DOHH2 (cell line): Measurements from ENCODE around the gene RABGAP1L.
"Not testable (repeated sequence)": the region's sequence is repeated elsewhere in the genome, so short reads cannot be mapped to it uniquely, and the experiment has no call there.

Source experiments
- H3F3A ChIP-seq: fragments of 200-600 bp; sonication (generic), shearing (Covaris generic); 2 replicates; pipeline ENCODE4 v1.6.0; 2016; ENCODE audit warnings: antibody characterized with exemption, mild to moderate bottlenecking; ENCODE audit not compliant: control insufficient read depth, insufficient read depth
- H3K27ac ChIP-seq: fragments of 200-600 bp; sonication (generic); 2 replicates; pipeline ENCODE4 v1.5.1; 2014; ENCODE audit warnings: low read depth, mild to moderate bottlenecking, low read length, moderate library complexity
- H3K27me3 ChIP-seq: fragments of 200-600 bp; sonication (generic); 2 replicates; pipeline ENCODE4 v1.6.1; 2014; ENCODE audit warnings: mild to moderate bottlenecking, low read length, mixed read lengths; ENCODE audit not compliant: control insufficient read depth
- H3K36me3 ChIP-seq: fragments of 200-600 bp; sonication (generic); 2 replicates; pipeline ENCODE4 v1.6.1; 2014; ENCODE audit warnings: mild to moderate bottlenecking, low read length, moderate library complexity, mixed read lengths; ENCODE audit not compliant: control insufficient read depth
- H3K4me1 ChIP-seq: fragments of 200-600 bp; sonication (generic); 2 replicates; pipeline ENCODE4 v1.6.1; 2014; ENCODE audit warnings: mild to moderate bottlenecking, low read length, mixed read lengths; ENCODE audit not compliant: control insufficient read depth
- H3K4me2 ChIP-seq: fragments of 200-600 bp; sonication (generic); 2 replicates; pipeline ENCODE4 v1.6.0; 2014; ENCODE audit warnings: mild to moderate bottlenecking, low read length, moderate library complexity
- H3K4me3 ChIP-seq: fragments of 200-600 bp; sonication (generic); 2 replicates; pipeline ENCODE4 v1.5.1; 2014; ENCODE audit warnings: mild to moderate bottlenecking, low read length, mixed read lengths
- H3K79me2 ChIP-seq: fragments of 200-600 bp; sonication (generic); 2 replicates; pipeline ENCODE4 v1.6.1; 2014; ENCODE audit warnings: mild to moderate bottlenecking, low read length, mixed read lengths; ENCODE audit not compliant: control insufficient read depth
- H3K9me2 ChIP-seq: fragments of 200-600 bp; sonication (generic); replicated peaks from 2 replicates; pipeline ENCODE4 v1.6.1; 2014; ENCODE audit warnings: mild to moderate bottlenecking, low read length, mixed read lengths; ENCODE audit not compliant: control insufficient read depth
- H3K9me3 ChIP-seq: fragments of 200-600 bp; sonication (generic); 2 replicates; pipeline ENCODE4 v1.6.1; 2014; ENCODE audit warnings: antibody characterized with exemption, low read length, mixed read lengths; ENCODE audit not compliant: control insufficient read depth, insufficient read depth
- H4K20me1 ChIP-seq: fragments of 200-600 bp; sonication (generic); 2 replicates; pipeline ENCODE4 v1.6.0; 2014; ENCODE audit warnings: low read depth, mild to moderate bottlenecking, antibody characterized with exemption, low read length, moderate library complexity; ENCODE audit not compliant: control insufficient read depth, insufficient read depth
- EZH2phosphoT487 ChIP-seq: fragments of 200-600 bp; sonication (generic); IDR thresholded peaks from 2 replicates; pipeline ENCODE4 v1.6.1; 2017; ENCODE audit warnings: borderline replicate concordance, mild to moderate bottlenecking, antibody characterized with exemption, low read length, moderate library complexity, mixed read lengths
- TF ChIP-seq, protein P1 (sequence below): fragments of 200-600 bp; sonication (generic); IDR thresholded peaks from one replicate; pipeline ENCODE4 v1.5.1; 2014; ENCODE audit warnings: antibody characterized with exemption, mild to moderate bottlenecking, low read depth, low read length; ENCODE audit not compliant: poor library complexity, severe bottlenecking

Gene RABGAP1L

DNA sequence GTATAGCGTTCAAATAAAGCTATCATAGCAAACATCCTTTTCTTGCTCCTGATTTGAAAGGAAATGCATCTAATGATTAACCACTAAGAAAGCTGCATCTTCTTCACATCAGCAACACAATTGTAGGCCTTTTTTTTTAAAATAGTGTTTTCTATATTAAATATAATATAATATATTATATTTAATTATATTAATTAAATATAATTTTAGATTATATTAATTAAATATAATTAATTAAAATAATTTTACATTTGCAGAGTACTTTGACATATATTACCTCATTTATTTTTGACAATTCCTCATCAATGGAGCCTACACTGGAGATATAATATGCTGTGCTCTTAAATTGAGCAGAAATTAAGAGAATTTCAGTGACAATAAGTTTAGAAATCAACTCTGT lies 481.5 kb downstream of the RABGAP1L start:
- 0 out of 2 replicates have a peak, but pooled peaks cover 2% of the 10 kb centered on the region for H3K79me2 ChIP-seq

DNA sequence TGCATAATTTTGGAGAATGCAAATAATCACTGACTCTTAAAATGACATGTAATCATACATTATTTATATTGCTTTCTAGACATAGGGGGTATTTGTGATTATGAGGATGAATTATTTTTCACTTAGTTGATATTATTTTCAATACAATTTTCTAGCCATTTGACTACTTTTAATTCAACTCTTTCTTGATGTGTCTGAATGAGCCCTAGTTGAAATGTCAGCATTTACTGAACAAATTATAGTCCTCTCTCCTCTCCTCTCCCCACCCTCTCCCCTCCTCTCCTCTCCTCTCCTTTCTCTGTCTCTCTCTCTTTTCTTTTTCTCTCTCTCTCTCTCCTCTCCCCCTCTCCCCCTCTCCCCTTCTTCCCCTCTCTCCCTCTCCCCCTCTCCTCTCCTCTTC lies 483.1 kb downstream of the RABGAP1L start:
- peaks cover 10% of the 10 kb centered on the region for H3K79me2 ChIP-seq
- peaks cover 11% of the 10 kb centered on the region for H3K4me1 ChIP-seq
- H3K36me3 ChIP-seq, result peaks cover 17% of the 10 kb centered on the region
- TF ChIP-seq EZH2phosphoT487, result no peak
- TF ChIP-seq, protein P1, sequence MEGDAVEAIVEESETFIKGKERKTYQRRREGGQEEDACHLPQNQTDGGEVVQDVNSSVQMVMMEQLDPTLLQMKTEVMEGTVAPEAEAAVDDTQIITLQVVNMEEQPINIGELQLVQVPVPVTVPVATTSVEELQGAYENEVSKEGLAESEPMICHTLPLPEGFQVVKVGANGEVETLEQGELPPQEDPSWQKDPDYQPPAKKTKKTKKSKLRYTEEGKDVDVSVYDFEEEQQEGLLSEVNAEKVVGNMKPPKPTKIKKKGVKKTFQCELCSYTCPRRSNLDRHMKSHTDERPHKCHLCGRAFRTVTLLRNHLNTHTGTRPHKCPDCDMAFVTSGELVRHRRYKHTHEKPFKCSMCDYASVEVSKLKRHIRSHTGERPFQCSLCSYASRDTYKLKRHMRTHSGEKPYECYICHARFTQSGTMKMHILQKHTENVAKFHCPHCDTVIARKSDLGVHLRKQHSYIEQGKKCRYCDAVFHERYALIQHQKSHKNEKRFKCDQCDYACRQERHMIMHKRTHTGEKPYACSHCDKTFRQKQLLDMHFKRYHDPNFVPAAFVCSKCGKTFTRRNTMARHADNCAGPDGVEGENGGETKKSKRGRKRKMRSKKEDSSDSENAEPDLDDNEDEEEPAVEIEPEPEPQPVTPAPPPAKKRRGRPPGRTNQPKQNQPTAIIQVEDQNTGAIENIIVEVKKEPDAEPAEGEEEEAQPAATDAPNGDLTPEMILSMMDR, result no peak
- no peak overlapping the region for H3K4me2 ChIP-seq
- no peaks in the 10 kb centered on the region for H4K20me1 ChIP-seq
- no peaks in the 10 kb centered on the region for H3K27me3 ChIP-seq
- H3K4me3 ChIP-seq, result no peak overlapping the region
- H3K9me3 ChIP-seq, result no peaks in the 10 kb centered on the region
- H3K9me2 ChIP-seq, result no peaks in the 10 kb centered on the region
- peaks cover 6% of the 10 kb centered on the region; the same call in 1 of the 2 replicates for H3F3A ChIP-seq
- H3K27ac ChIP-seq, result no peak overlapping the region

More for the DNA sequence above, 481.5 kb downstream of the RABGAP1L start:
- H3K4me2 ChIP-seq, result no peak overlapping the region
- TF ChIP-seq, protein P1, result no peak
- TF ChIP-seq EZH2phosphoT487, result no peak
- no peak overlapping the region for H3K4me3 ChIP-seq
- no peaks in the 10 kb centered on the region for H3K4me1 ChIP-seq
- H3F3A ChIP-seq, result peaks cover 6% of the 10 kb centered on the region; the same call in 1 of the 2 replicates
- no peaks in the 10 kb centered on the region for H3K9me3 ChIP-seq
- peaks cover 23% of the 10 kb centered on the region for H3K36me3 ChIP-seq
- H3K27me3 ChIP-seq, result no peaks in the 10 kb centered on the region
- H4K20me1 ChIP-seq, result no peaks in the 10 kb centered on the region
- H3K27ac ChIP-seq, result no peak overlapping the region
- no peaks in the 10 kb centered on the region for H3K9me2 ChIP-seq

DNA sequence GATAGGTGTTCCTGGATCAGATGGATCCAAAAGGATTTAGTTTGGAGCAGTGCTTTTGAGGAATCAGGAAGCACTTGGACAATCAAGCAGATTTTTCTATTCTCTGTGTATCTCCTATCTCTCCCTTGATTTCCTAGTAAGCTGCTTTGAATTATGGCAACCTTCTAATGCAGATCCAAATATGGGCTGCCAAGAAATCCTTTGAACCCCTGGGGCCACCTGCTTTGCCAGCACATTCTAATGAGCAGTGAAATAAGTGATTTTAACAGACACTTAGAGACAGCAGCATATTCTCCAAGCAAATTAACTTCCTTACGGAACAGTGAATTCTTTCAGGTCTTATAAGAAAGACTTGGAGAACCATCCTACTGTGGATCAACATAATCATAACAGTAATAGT lies 483.9 kb downstream of the RABGAP1L start:
- Histone ChIP-seq H3K4me1 (peaks cover 11% of the 10 kb centered on the region), H3K27ac (no peak overlapping the region), H3K4me2 (no peak overlapping the region), H3K36me3 (peaks cover 9% of the 10 kb centered on the region), H3K9me2 (no peaks in the 10 kb centered on the region), H4K20me1 (no peaks in the 10 kb centered on the region), H3K79me2 (peaks cover 17% of the 10 kb centered on the region), H3K4me3 (no peak overlapping the region), H3F3A (peaks cover 6% of the 10 kb centered on the region; the same call in 1 of the 2 replicates), H3K27me3 (no peaks in the 10 kb centered on the region), H3K9me3 (no peaks in the 10 kb centered on the region)
- TF ChIP-seq, protein P1, result no peak
- TF ChIP-seq EZH2phosphoT487, result no peak

DNA sequence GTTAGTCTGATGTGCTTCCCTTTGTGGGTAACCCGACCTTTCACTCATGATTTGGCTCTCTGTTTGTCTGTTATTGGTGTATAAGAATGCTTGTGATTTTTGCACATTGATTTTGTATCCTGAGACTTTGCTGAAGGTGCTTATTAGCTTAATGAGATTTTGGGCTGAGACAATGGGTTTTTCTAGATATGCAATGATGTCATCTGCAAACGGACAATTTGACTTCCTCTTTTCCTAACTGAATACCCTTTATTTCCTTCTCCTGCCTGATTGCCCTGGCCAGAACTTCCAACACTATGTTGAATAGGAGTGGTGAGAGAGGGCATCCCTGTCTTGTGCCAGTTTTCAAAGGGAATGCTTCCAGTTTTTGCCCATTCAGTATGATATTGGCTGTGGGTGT lies 490.3 kb downstream of the RABGAP1L start:
- Histone ChIP-seq H3K79me2 (peaks cover 30% of the 10 kb centered on the region), H3K4me1 (peaks cover 11% of the 10 kb centered on the region)
- H3K9me2 ChIP-seq, H3K4me2 ChIP-seq, H3K36me3 ChIP-seq, H4K20me1 ChIP-seq, H3K4me3 ChIP-seq, H3K27me3 ChIP-seq, H3K27ac ChIP-seq, H3F3A ChIP-seq, H3K9me3 ChIP-seq: not testable (repeated sequence)
